ENCODE measurements around the gene RSPO4.
A peak's percentile ranks its signal among the peaks of the same experiment; 100 is the strongest.

GRCh38 chr20:957544-957943, 44.6 kb downstream of the RSPO4 start:
- TF ChIP-seq CTCF (IDR thresholded peaks at IDR 0.05; ENCODE audit: borderline replicate concordance, extremely low read depth, low read length, poor library complexity, severe bottlenecking) (peak; percentile 16), EZH2 (IDR thresholded peaks at IDR 0.05; ENCODE audit: borderline replicate concordance, low read depth, low read length, severe bottlenecking) (no peak)

Measured in DND-41 (cell line).